ENCODE measurements around the gene SLC35A4. TPM values are rescaled to one million over a fixed set of nuclear protein-coding genes. Genes with fewer than 3 reads are reported as not detected.
"Not testable (repeated sequence)": the region's sequence is repeated elsewhere in the genome, so short reads cannot be mapped to it uniquely, and the experiment has no call there.

The SLC35A4 gene
- total RNA-seq, 1 experiment from 2014 or later: 42.2 TPM

- DNase-seq (ENCODE audit: extremely low read depth, low read depth): no peak
Measured at GRCh38 chr5:140557965-140558364, 6.7 kb upstream of the SLC35A4 start.

GRCh38 chr5:140558542-140558941 is 6.1 kb upstream of the SLC35A4 start:
- DNase-seq (ENCODE audit: extremely low read depth, low read depth): no peak

- DNase-seq (ENCODE audit: extremely low read depth, low read depth): no peak
Measured at GRCh38 chr5:140560227-140560626, 4.4 kb upstream of the SLC35A4 start.

GRCh38 chr5:140561753-140562523 is 2.7 kb upstream of the SLC35A4 start:
- no peak for DNase-seq (ENCODE audit: extremely low read depth, low read depth)

GRCh38 chr5:140563596-140563995 is 1.0 kb upstream of the SLC35A4 start:
- DNase-seq (ENCODE audit: extremely low read depth, low read depth): no peak

GRCh38 chr5:140565024-140565779 is 574 bp downstream of the SLC35A4 start:
- DNase-seq (ENCODE audit: extremely low read depth, low read depth): no peak

GRCh38 chr5:140565780-140566095 is 1.1 kb downstream of the SLC35A4 start:
- DNase-seq (ENCODE audit: extremely low read depth, low read depth): no peak

GRCh38 chr5:140566665-140567064 is 2.0 kb downstream of the SLC35A4 start:
- no peak for DNase-seq (ENCODE audit: extremely low read depth, low read depth)

GRCh38 chr5:140567136-140567818 is 2.6 kb downstream of the SLC35A4 start:
- DNase-seq (ENCODE audit: extremely low read depth, low read depth): no peak

GRCh38 chr5:140567871-140568270 is 3.2 kb downstream of the SLC35A4 start:
- no peak for DNase-seq (ENCODE audit: extremely low read depth, low read depth)

GRCh38 chr5:140568443-140569063 is 3.9 kb downstream of the SLC35A4 start:
- no peak for DNase-seq (ENCODE audit: extremely low read depth, low read depth)

GRCh38 chr5:140569197-140569596 is 4.6 kb downstream of the SLC35A4 start:
- no peak for DNase-seq (ENCODE audit: extremely low read depth, low read depth)

- no peak for DNase-seq (ENCODE audit: extremely low read depth, low read depth)
Measured at GRCh38 chr5:140570058-140570457, 5.4 kb downstream of the SLC35A4 start.

GRCh38 chr5:140570488-140570887 is 5.9 kb downstream of the SLC35A4 start:
- no peak for DNase-seq (ENCODE audit: extremely low read depth, low read depth)

- DNase-seq (ENCODE audit: extremely low read depth, low read depth): no peak
Measured at GRCh38 chr5:140571105-140571504, 6.5 kb downstream of the SLC35A4 start.

GRCh38 chr5:140573683-140574082 is 9.1 kb downstream of the SLC35A4 start:
- DNase-seq (ENCODE audit: extremely low read depth, low read depth): no peak

- DNase-seq (ENCODE audit: extremely low read depth, low read depth): no peak
Measured at GRCh38 chr5:140574165-140574564, 9.5 kb downstream of the SLC35A4 start.

- DNase-seq (ENCODE audit: extremely low read depth, low read depth): peak; percentile 30
Measured at GRCh38 chr5:140575309-140575708, 10.7 kb downstream of the SLC35A4 start.

- DNase-seq (ENCODE audit: extremely low read depth, low read depth): no peak
Measured at GRCh38 chr5:140576776-140577201, 12.2 kb downstream of the SLC35A4 start.

GRCh38 chr5:140579188-140579747 is 14.6 kb downstream of the SLC35A4 start:
- not testable (repeated sequence) for DNase-seq (ENCODE audit: extremely low read depth, low read depth)

- DNase-seq (ENCODE audit: extremely low read depth, low read depth): no peak
Measured at GRCh38 chr5:140587495-140587894, 22.9 kb downstream of the SLC35A4 start.
